GM12878 (cell line): ENCODE data around the gene NFASC. TPM values are rescaled to one million over a fixed set of nuclear protein-coding genes. Genes with fewer than 3 reads are reported as not detected.

Experiments used
- ATAC-seq: fragments of 200-7000 bp; cut with Tn5 transposase; 3 replicates; pipeline ENCODE4 v1.9.1; 2020; ENCODE audit warnings: mild to moderate bottlenecking, moderate library complexity
- BruUV-seq: library from RNA; stranded (reverse); fragments of 400-500 nt; replicated peaks from 2 replicates; lab custom pipeline; 2021; lab: Mats Ljungman, UMichigan
- CTCF ChIA-PET: fragments of 300-600 bp; sonication (Branson Sonifier 250); formaldehyde crosslinking; extraction: SDS; loops from one replicate; lab custom pipeline; 2021; ENCODE audit warnings: inconsistent platforms; lab: Yijun Ruan, JAX
- POLR2A ChIA-PET: fragments of 350-600 bp; formaldehyde crosslinking; extraction: SDS; loops from one replicate; lab custom pipeline; 2021; ENCODE audit warnings: inconsistent platforms; lab: Charles Lee
- RAD21 ChIA-PET: fragments of 300-600 bp; sonication (Branson Sonifier 250); formaldehyde crosslinking; loops from one replicate; lab custom pipeline; 2023; ENCODE audit warnings: antibody characterized with exemption; ENCODE audit not compliant: unreplicated experiment; lab: Charles Lee
- SMC1A ChIA-PET: fragments of 300-600 bp; sonication (Branson Sonifier 250); formaldehyde crosslinking; loops from one replicate; lab custom pipeline; 2023; ENCODE audit not compliant: unreplicated experiment, uncharacterized antibody; lab: Charles Lee
- DNase-seq: peaks from one replicate; pipeline ENCODE4 v3.0.0-alpha.2; 2011; ENCODE audit warnings: low read depth, low spot score
- FAIRE-seq: peaks from 3 replicates; lab custom pipeline; 2011; peaks lifted over from hg19 to GRCh38; lab: Jason Lieb, UNC
- H2AFZ ChIP-seq: 2 replicates; pipeline ENCODE4 v1.6.0; 2011; ENCODE audit warnings: low read depth, low read length, control low read depth; ENCODE audit not compliant: control insufficient read depth
- H3K27ac ChIP-seq: 2 replicates; pipeline ENCODE4 v1.5.1; 2011; ENCODE audit warnings: control low read depth; ENCODE audit not compliant: control insufficient read depth, insufficient read depth
- H3K27me3 ChIP-seq, 2 experiments: replicated peaks in 1 of 2; 2 replicates each; pipeline versions ENCODE4 v1.6.0 to v1.6.1; 2011; ENCODE audit warnings: low read length in 1 of 2; ENCODE audit not compliant: control insufficient read depth in 2 of 2, insufficient read depth in 2 of 2
- H3K36me3 ChIP-seq, 2 experiments: 2 replicates each; pipeline ENCODE4 v1.5.1; 2011; ENCODE audit warnings: low read length in 1 of 2; ENCODE audit not compliant: control insufficient read depth in 2 of 2, insufficient read depth in 2 of 2
- H3K4me1 ChIP-seq: 2 replicates; pipeline ENCODE4 v1.6.1; 2011; ENCODE audit warnings: mild to moderate bottlenecking, low read length, moderate library complexity, mixed read lengths; ENCODE audit not compliant: control insufficient read depth, insufficient read depth
- H3K4me2 ChIP-seq: 2 replicates; pipeline ENCODE4 v1.6.0; 2011; ENCODE audit warnings: control low read depth; ENCODE audit not compliant: control insufficient read depth, insufficient read depth
- H3K4me3 ChIP-seq: fragments of 200-600 bp; sonication (generic); 2 replicates; pipeline ENCODE4 v1.5.1; 2016
- H3K79me2 ChIP-seq: 2 replicates; pipeline ENCODE4 v1.6.0; 2011; ENCODE audit warnings: low read length; ENCODE audit not compliant: control insufficient read depth, insufficient read depth
- H3K9ac ChIP-seq: 2 replicates; pipeline ENCODE4 v1.8.0; 2011; ENCODE audit warnings: low read length, control low read depth, mixed read lengths; ENCODE audit not compliant: control insufficient read depth, insufficient read depth
- H3K9me3 ChIP-seq: replicated peaks from 3 replicates; pipeline ENCODE4 v1.5.1; 2011; ENCODE audit warnings: mild to moderate bottlenecking, low read length; ENCODE audit not compliant: control insufficient read depth, insufficient read depth
- H4K20me1 ChIP-seq: 2 replicates; pipeline ENCODE4 v1.6.0; 2011; ENCODE audit not compliant: control insufficient read depth, insufficient read depth
- CBFB ChIP-seq: IDR thresholded peaks from 2 replicates; pipeline ENCODE4 v1.6.1; 2016; ENCODE audit warnings: antibody characterized with exemption, low read depth
- CBX3 ChIP-seq: fragments of 200-600 bp; sonication (generic); IDR thresholded peaks from 2 replicates; pipeline ENCODE4 v1.6.1; 2016; ENCODE audit warnings: low read depth, borderline replicate concordance
- CHD2 ChIP-seq: IDR thresholded peaks from 2 replicates; pipeline ENCODE4 v1.6.1; 2011; ENCODE audit warnings: low read depth, low read length, improper control_type of control experiment, borderline replicate concordance
- CREB1 ChIP-seq: IDR thresholded peaks from 2 replicates; pipeline ENCODE4 v1.6.1; 2012; ENCODE audit warnings: low read depth, mild to moderate bottlenecking, inconsistent platforms
- FOXM1 ChIP-seq: IDR thresholded peaks from 2 replicates; pipeline ENCODE4 v1.6.1; 2012; ENCODE audit warnings: low read depth, mild to moderate bottlenecking, inconsistent platforms, low read length, moderate library complexity
- KAT2A ChIP-seq: conservative IDR thresholded peaks from 2 replicates; pipeline ENCODE4 v1.6.1; 2011; ENCODE audit warnings: low read depth, low read length; ENCODE audit not compliant: control insufficient read depth
- LARP7 ChIP-seq: fragments of 450-650 bp; IDR thresholded peaks from 2 replicates; pipeline ENCODE4 v1.6.1; 2017; ENCODE audit warnings: mild to moderate bottlenecking
- MLLT1 ChIP-seq: fragments of 450-650 bp; IDR thresholded peaks from 2 replicates; pipeline ENCODE4 v1.6.1; 2016; ENCODE audit warnings: mild to moderate bottlenecking
- NFYA ChIP-seq: IDR thresholded peaks from 2 replicates; pipeline ENCODE4 v1.6.1; 2011; ENCODE audit warnings: low read depth, mild to moderate bottlenecking, low read length, improper control_type of control experiment, borderline replicate concordance
- NR2F1 ChIP-seq: fragments of 450-650 bp; conservative IDR thresholded peaks from 2 replicates; pipeline ENCODE4 v1.6.1; 2017; ENCODE audit warnings: mild to moderate bottlenecking
- PRDM15 ChIP-seq: fragments of 450-650 bp; formaldehyde crosslinking; IDR thresholded peaks from 2 replicates; pipeline ENCODE4 v1.4.0; 2020; ENCODE audit warnings: mild to moderate bottlenecking, moderate library complexity
- RAD21 ChIP-seq: IDR thresholded peaks from 2 replicates; pipeline ENCODE4 v1.6.1; 2011; ENCODE audit warnings: mild to moderate bottlenecking, low read depth, low read length, moderate library complexity; ENCODE audit not compliant: insufficient read depth
- RAD51 ChIP-seq: fragments of 450-650 bp; IDR thresholded peaks from 2 replicates; pipeline ENCODE4 v1.6.1; 2016; ENCODE audit warnings: moderate library complexity, mild to moderate bottlenecking, inconsistent platforms
- TCF3 ChIP-seq: IDR thresholded peaks from 2 replicates; pipeline ENCODE4 v1.6.1; 2012; ENCODE audit warnings: low read depth, mild to moderate bottlenecking, low read length, borderline replicate concordance; ENCODE audit not compliant: insufficient read depth
- WRNIP1 ChIP-seq: IDR thresholded peaks from 2 replicates; pipeline ENCODE4 v1.6.1; 2011; ENCODE audit warnings: low read depth, low read length, improper control_type of control experiment, borderline replicate concordance
- WGBS: methylation state at CpG from one replicate; pipeline ENCODE4 v1.1.6; 2016; ENCODE audit warnings: low lambda C conversion rate; ENCODE audit not compliant: insufficient replicate concordance, insufficient coverage; ENCODE audit errors: missing lambda C conversion rate; 5-methylcytosine and 5-hydroxymethylcytosine counted together
- in situ Hi-C: fragments of 300-500 bp; cut with MboI; formaldehyde crosslinking; loops from 9 replicates; pipeline ENCODE4 v1.14.3; 2018; ENCODE audit warnings: mixed read lengths
- intact Hi-C: fragments of 100-400 bp; cut with micrococcal nuclease; formaldehyde crosslinking; loops from one replicate; pipeline ENCODE4 v1.14.2; 2022; ENCODE audit not compliant: unreplicated experiment
- polyA plus RNA-seq, 11 experiments: library from polyadenylated mRNA; depleted of rRNA in 4 of 11; unstranded in 6 of 11; stranded (reverse) in 5 of 11; fragments of >200 nt; fragmentation: Nextera tagmentation in 4 of 11; fragmentation: Illumina TruSeq in 1 of 11; extraction: Ambion mirVana in 4 of 11; extraction: Trizol in 1 of 11; gene quantifications; 1 replicate in 1 of 11; 2 replicates in 10 of 11; pipeline versions ENCODE4 v1.2.1 to v1.2.3, GENCODE V29; 2011 to 2016; ENCODE audit warnings: inconsistent platforms in 2 of 11, missing spikeins in 2 of 11, low read depth in 1 of 11
- total RNA-seq, 4 experiments: library from RNA; depleted of rRNA in 3 of 4; stranded (reverse); fragments of >200 nt in 3 of 4; fragmentation: Illumina TruSeq in 1 of 4; extraction: Trizol in 1 of 4; gene quantifications; 2 replicates each; pipeline versions ENCODE4 v1.2.1 to v1.2.3, GENCODE V29; 2013 to 2021
- TF ChIP-seq, protein P1 (sequence below): IDR thresholded peaks from 2 replicates; pipeline ENCODE4 v1.6.1; 2011; ENCODE audit warnings: low read depth, low read length, improper control_type of control experiment, borderline replicate concordance

The NFASC gene
- total and polyA plus RNA-seq, 10 of the 15 experiments (the other 5 are each of a cell fraction or from before 2014, with no cell fraction given): 0.04 to 0.31 (median 0.12) TPM; not detected in 4

- SMC1A ChIA-PET: no interaction called here
- no peak overlapping the region for H2AFZ ChIP-seq
- in situ Hi-C loops (no loop called here), intact Hi-C loops (no loop called here)
- no peak overlapping the region for H3K27ac ChIP-seq
- peaks cover 5% of the 10 kb centered on the region; the same call in 1 of the 2 replicates for H3K4me1 ChIP-seq
- ATAC-seq (no peak), DNase-seq (no peak), FAIRE-seq (no peak)
- no peak overlapping the region for H3K4me2 ChIP-seq
- H4K20me1 ChIP-seq: no peaks in the 10 kb centered on the region
- H3K9ac ChIP-seq: no peak overlapping the region
- RAD21 ChIA-PET: interaction anchor here (0.6 kb wide), 1 partner anchor 121 kb away, joined by 3 read pairs; no protein-coding TSS in a partner anchor
- H3K4me3 ChIP-seq: no peak overlapping the region
- H3K79me2 ChIP-seq: no peaks in the 10 kb centered on the region
- POLR2A ChIA-PET: no interaction called here
- H3K27me3 ChIP-seq: peaks cover 2 to 5% of the 10 kb centered on the region in 2 experiments; a peak in 3 of 4 replicates
- no TSS peak for BruUV-seq
- 14% methylated on average over 11 of the region's 11 CpGs for WGBS
- CTCF ChIA-PET: interaction anchor here (1.6 kb wide), 1 partner anchor 94 kb away, joined by 3 read pairs; no protein-coding TSS in a partner anchor
- no peaks in the 10 kb centered on the region for H3K36me3 ChIP-seq
- no peaks in the 10 kb centered on the region for H3K9me3 ChIP-seq
- TF ChIP-seq CBFB: no peak
- TF ChIP-seq TCF3: no peak
- TF ChIP-seq RAD51: no peak
- TF ChIP-seq WRNIP1: no peak
- no peak for TF ChIP-seq KAT2A
- TF ChIP-seq CHD2: no peak
- TF ChIP-seq NFYA: no peak
- no peak for TF ChIP-seq NR2F1
- no peak for TF ChIP-seq RAD21
- no peak for TF ChIP-seq CBX3
- TF ChIP-seq PRDM15 (CRISPR knock-in tag): no peak
- TF ChIP-seq FOXM1: no peak
- TF ChIP-seq, protein P1, sequence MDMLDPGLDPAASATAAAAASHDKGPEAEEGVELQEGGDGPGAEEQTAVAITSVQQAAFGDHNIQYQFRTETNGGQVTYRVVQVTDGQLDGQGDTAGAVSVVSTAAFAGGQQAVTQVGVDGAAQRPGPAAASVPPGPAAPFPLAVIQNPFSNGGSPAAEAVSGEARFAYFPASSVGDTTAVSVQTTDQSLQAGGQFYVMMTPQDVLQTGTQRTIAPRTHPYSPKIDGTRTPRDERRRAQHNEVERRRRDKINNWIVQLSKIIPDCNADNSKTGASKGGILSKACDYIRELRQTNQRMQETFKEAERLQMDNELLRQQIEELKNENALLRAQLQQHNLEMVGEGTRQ: no peak
- no peak for TF ChIP-seq LARP7
- TF ChIP-seq CREB1: no peak
- TF ChIP-seq MLLT1: no peak
Observed at GRCh38 chr1:204958317-204959307, 88.0 kb downstream of the NFASC start.
